NCI-H345 (cell line): ENCODE data around the gene PEX12.
"Not testable (repeated sequence)": the region's sequence is repeated elsewhere in the genome, so short reads cannot be mapped to it uniquely, and the experiment has no call there.

Experiments
- DNase-seq: peaks from one replicate; lab custom pipeline; 2025; lab: John Stamatoyannopoulos, UW

PEX12 gene

GRCh38 chr17:35578929-35579432, 610 bp upstream of the PEX12 start:
- no peak for DNase-seq

- no peak for DNase-seq
Observed at GRCh38 chr17:35577830-35578196, 558 bp downstream of the PEX12 start.

- DNase-seq, result no peak
Observed at GRCh38 chr17:35575759-35576158, 2.6 kb downstream of the PEX12 start.

GRCh38 chr17:35569405-35569804, 9.0 kb downstream of the PEX12 start:
- no peak for DNase-seq

GRCh38 chr17:35568561-35568960, 9.8 kb downstream of the PEX12 start:
- DNase-seq, result no peak

- no peak for DNase-seq
Observed at GRCh38 chr17:35566968-35567367, 11.4 kb downstream of the PEX12 start.

- DNase-seq, result not testable (repeated sequence)
Observed at GRCh38 chr17:35563181-35563580, 15.2 kb downstream of the PEX12 start.

GRCh38 chr17:35560703-35561102, 17.7 kb downstream of the PEX12 start, which contains the start of gene SLFN14:
Gene SLFN14, minus strand, starts transcription at chr17:35560819. Its CDS starts 2,757 bp downstream, at chr17:35558062.
- DNase-seq, result no peak

- no peak for DNase-seq
Observed at GRCh38 chr17:35559495-35560210, 18.7 kb downstream of the PEX12 start.

- no peak for DNase-seq
Observed at GRCh38 chr17:35557353-35557752, 21.0 kb downstream of the PEX12 start.

- DNase-seq, result no peak
Observed at GRCh38 chr17:35555691-35556090, 22.7 kb downstream of the PEX12 start.

- DNase-seq, result no peak
Observed at GRCh38 chr17:35554668-35555067, 23.7 kb downstream of the PEX12 start.

- DNase-seq, result no peak
Observed at GRCh38 chr17:35553310-35553709, 25.1 kb downstream of the PEX12 start.

- no peak for DNase-seq
Observed at GRCh38 chr17:35548978-35549377, 29.4 kb downstream of the PEX12 start.

- DNase-seq, result no peak
Observed at GRCh38 chr17:35548208-35548810, 30.1 kb downstream of the PEX12 start.

- no peak for DNase-seq
Observed at GRCh38 chr17:35546487-35546886, 31.9 kb downstream of the PEX12 start.

GRCh38 chr17:35545150-35545549, 33.2 kb downstream of the PEX12 start:
- no peak for DNase-seq

- DNase-seq, result no peak
Observed at GRCh38 chr17:35543856-35544255, 34.5 kb downstream of the PEX12 start.

GRCh38 chr17:35542990-35543389, 35.4 kb downstream of the PEX12 start:
- no peak for DNase-seq

- no peak for DNase-seq
Observed at GRCh38 chr17:35541434-35541833, 36.9 kb downstream of the PEX12 start.

GRCh38 chr17:35540589-35541404, 37.6 kb downstream of the PEX12 start:
- no peak for DNase-seq

GRCh38 chr17:35539659-35540026, 38.7 kb downstream of the PEX12 start:
- no peak for DNase-seq
